IMR-90 (cell line): ENCODE measurements around the gene ABHD12. TPM values are rescaled to one million over a fixed set of nuclear protein-coding genes. Genes with fewer than 3 reads are reported as not detected.

Source experiments
- ATAC-seq: fragments of 200-7000 bp; cut with Tn5 transposase; 2 replicates; pipeline ENCODE4 v1.9.1; 2020; ENCODE audit warnings: low read depth, mild to moderate bottlenecking, moderate library complexity
- BruUV-seq: library from RNA; stranded (reverse); fragments of 400-500 nt; replicated peaks from 2 replicates; lab custom pipeline; 2021; lab: Mats Ljungman, UMichigan
- CTCF ChIA-PET: fragments of 300-600 bp; formaldehyde crosslinking; extraction: SDS; loops from one replicate; lab custom pipeline; 2021; ENCODE audit warnings: antibody characterized with exemption; lab: Yijun Ruan, JAX
- POLR2A ChIA-PET: fragments of 300-600 bp; sonication (Branson Sonifier 250); formaldehyde crosslinking; loops from one replicate; lab custom pipeline; 2022; ENCODE audit warnings: antibody characterized with exemption; ENCODE audit not compliant: unreplicated experiment; lab: Charles Lee
- DNase-seq: peaks from one replicate; pipeline ENCODE4 v3.0.0; 2013
- H2AFZ ChIP-seq: replicated peaks from 2 replicates; pipeline ENCODE3; 2013; ENCODE audit warnings: low read length, mild to moderate bottlenecking; ENCODE audit not compliant: poor library complexity
- H2AK5ac ChIP-seq: 2 replicates; pipeline ENCODE4 v1.6.1; 2013; ENCODE audit warnings: low read depth, low read length, inconsistent platforms
- H2AK9ac ChIP-seq: replicated peaks from 2 replicates; pipeline ENCODE3; 2013; ENCODE audit warnings: mild to moderate bottlenecking, low read depth, low read length, moderate library complexity; ENCODE audit not compliant: poor library complexity
- H2BK120ac ChIP-seq: 2 replicates; pipeline ENCODE4 v1.6.1; 2013; ENCODE audit warnings: low read depth, low read length, inconsistent platforms
- H2BK15ac ChIP-seq: 3 replicates; pipeline ENCODE4 v1.6.1; 2013; ENCODE audit warnings: low read depth, low read length, inconsistent platforms
- H2BK20ac ChIP-seq: 2 replicates; pipeline ENCODE4 v1.6.1; 2013; ENCODE audit warnings: low read depth, mild to moderate bottlenecking, inconsistent platforms, low read length, moderate library complexity
- H2BK5ac ChIP-seq: 2 replicates; pipeline ENCODE4 v1.6.1; 2013; ENCODE audit warnings: mild to moderate bottlenecking, low read depth, low read length, inconsistent platforms; ENCODE audit not compliant: poor library complexity, severe bottlenecking
- H3K14ac ChIP-seq: replicated peaks from 2 replicates; pipeline ENCODE4 v1.6.1; 2013; ENCODE audit warnings: low read depth, low read length, inconsistent platforms
- H3K18ac ChIP-seq: 2 replicates; pipeline ENCODE4 v1.6.1; 2013; ENCODE audit warnings: low read depth, low read length, control low read depth
- H3K23ac ChIP-seq: 2 replicates; pipeline ENCODE4 v1.6.1; 2013; ENCODE audit warnings: low read depth, low read length, inconsistent platforms
- H3K27ac ChIP-seq: 2 replicates; pipeline ENCODE4 v1.5.1; 2013; ENCODE audit warnings: mild to moderate bottlenecking, control low read depth, low read length; ENCODE audit not compliant: insufficient read depth
- H3K27me3 ChIP-seq: 2 replicates; pipeline ENCODE4 v1.6.1; 2013; ENCODE audit warnings: low read length; ENCODE audit not compliant: control insufficient read depth, insufficient read depth
- H3K36me3 ChIP-seq: 2 replicates; pipeline ENCODE4 v1.6.1; 2013; ENCODE audit warnings: low read length, mixed read lengths; ENCODE audit not compliant: control insufficient read depth, insufficient read depth
- H3K4ac ChIP-seq: 2 replicates; pipeline ENCODE4 v1.6.1; 2013; ENCODE audit warnings: low read depth, low read length, inconsistent platforms
- H3K4me1 ChIP-seq: 2 replicates; pipeline ENCODE4 v1.6.1; 2013; ENCODE audit warnings: low read length, mixed read lengths; ENCODE audit not compliant: control insufficient read depth, insufficient read depth
- H3K4me2 ChIP-seq: 2 replicates; pipeline ENCODE4 v1.6.1; 2013; ENCODE audit warnings: low read depth, mild to moderate bottlenecking, control low read depth, low read length, moderate library complexity
- H3K4me3 ChIP-seq: 2 replicates; pipeline ENCODE4 v1.5.1; 2013; ENCODE audit warnings: low read depth, mild to moderate bottlenecking, control low read depth, low read length, moderate library complexity; ENCODE audit not compliant: insufficient read depth
- H3K56ac ChIP-seq: 2 replicates; pipeline ENCODE4 v1.6.1; 2013; ENCODE audit warnings: low read length, inconsistent platforms; ENCODE audit not compliant: insufficient read depth; ENCODE audit errors: extremely low read depth
- H3K79me1 ChIP-seq, 2 experiments: 2 replicates each; pipeline ENCODE4 v1.6.1; 2013; ENCODE audit warnings: low read length in 2 of 2, inconsistent platforms in 1 of 2, low read depth in 1 of 2
- H3K9ac ChIP-seq: 2 replicates; pipeline ENCODE4 v1.6.1; 2013; ENCODE audit warnings: low read depth, low read length, control low read depth
- H3K9me1 ChIP-seq: 2 replicates; pipeline ENCODE4 v1.6.1; 2013; ENCODE audit warnings: low read length, inconsistent platforms; ENCODE audit not compliant: insufficient read depth
- H3K9me3 ChIP-seq: 2 replicates; pipeline ENCODE4 v1.6.1; 2013; ENCODE audit warnings: low read length; ENCODE audit not compliant: control insufficient read depth, insufficient read depth
- H4K20me1 ChIP-seq: 2 replicates; pipeline ENCODE4 v1.6.1; 2013; ENCODE audit warnings: low read length, inconsistent platforms; ENCODE audit not compliant: insufficient read depth
- H4K5ac ChIP-seq: 2 replicates; pipeline ENCODE4 v1.6.1; 2013; ENCODE audit warnings: mild to moderate bottlenecking, low read depth, low read length, control low read depth
- H4K8ac ChIP-seq, 2 experiments: 2 replicates each; pipeline ENCODE4 v1.6.1; 2013; ENCODE audit warnings: low read depth in 2 of 2, low read length in 2 of 2, control low read depth in 1 of 2, inconsistent platforms in 1 of 2
- H4K91ac ChIP-seq: 2 replicates; pipeline ENCODE4 v1.6.1; 2013; ENCODE audit warnings: low read depth, low read length, inconsistent platforms; ENCODE audit not compliant: insufficient read depth
- CHD1 ChIP-seq: IDR thresholded peaks from 2 replicates; pipeline ENCODE4 v1.6.1; 2012; ENCODE audit warnings: low read depth, low read length, improper control_type of control experiment
- MAFK ChIP-seq: IDR thresholded peaks from 2 replicates; pipeline ENCODE4 v1.6.1; 2012; ENCODE audit warnings: low read depth, low read length, improper control_type of control experiment
- WGBS, 2 experiments: methylation state at CpG; one replicate each; pipeline versions ENCODE4 v1.1.5 to v1.1.7; 2013; ENCODE audit warnings: missing lambda C conversion rate in 2 of 2; ENCODE audit not compliant: insufficient read length in 1 of 2; ENCODE audit errors: extremely low coverage in 2 of 2; 5-methylcytosine and 5-hydroxymethylcytosine counted together
- dilution Hi-C: fragments of 300-500 bp; cut with HindIII; formaldehyde crosslinking; loops from one replicate; pipeline ENCODE4 v1.14.3; 2018; ENCODE audit warnings: low sequenced_read_pairs; ENCODE audit not compliant: unreplicated experiment
- in situ Hi-C: fragments of 300-500 bp; cut with MboI; formaldehyde crosslinking; loops from 3 replicates; pipeline ENCODE4 v1.14.3; 2019; ENCODE audit warnings: low sequenced_read_pairs, inconsistent platforms, mixed read lengths
- intact Hi-C: fragments of 100-400 bp; cut with micrococcal nuclease; formaldehyde crosslinking; loops from 2 replicates; pipeline ENCODE4 v1.10.0; 2022
- polyA plus RNA-seq, 3 experiments: library from polyadenylated mRNA; depleted of rRNA; stranded (reverse); fragments of >200 nt; gene quantifications; 2 replicates each; pipeline ENCODE4 v1.2.3, GENCODE V29; 2012; ENCODE audit warnings: low replicate concordance in 1 of 3
- total RNA-seq: library from RNA; depleted of rRNA; stranded (reverse); fragments of >200 nt; gene quantifications from 2 replicates; pipeline ENCODE4 v1.2.3, GENCODE V29; 2012

Gene ABHD12
- total and polyA plus RNA-seq, 2 of the 4 experiments (the other 2 are of a cell fraction) = 80.7 to 108 TPM

- H4K8ac ChIP-seq = peak overlapping the region in 1 of 2 experiments; percentile 12; a peak in 1 of 4 replicates
- H3K4ac ChIP-seq = peak overlapping the region; percentile 11
- 95% methylated on average over 3 of the region's 17 CpGs; no CpG with 5 or more reads in 1 of the 2 experiments for WGBS, 2 experiments
- H3K9ac ChIP-seq = no peak overlapping the region
- TF ChIP-seq MAFK (0 out of 2 replicates have a peak, but pooled peaks have one; percentile 9), CHD1 (no peak)
- H2BK15ac ChIP-seq = no peak overlapping the region
- ChIA-PET CTCF (interaction anchor here (0.7 to 1.5 kb wide), 2 partner anchors 21 to 92 kb away, joined by 4 to 5 read pairs; partner anchors contain the start of gene GINS1), POLR2A (no interaction called here)
- no peak overlapping the region; the same call in 1 of the 2 replicates for H2BK120ac ChIP-seq
- H3K9me3 ChIP-seq = no peaks in the 10 kb centered on the region
- intact Hi-C loops (no loop called here), dilution Hi-C loops (no loop called here), in situ Hi-C loops (loop anchor here (25.0 kb wide), 2 partner anchors 223 to 373 kb away; partner anchors contain the start of gene ZNF337)
- H3K18ac ChIP-seq = no peak overlapping the region
- H3K4me2 ChIP-seq = no peak overlapping the region
- H2BK20ac ChIP-seq = 0 out of 2 replicates have a peak overlapping the region, but pooled peaks have one; percentile 9
- peak overlapping the region; percentile 20; the same call in 1 of the 2 replicates for H2AK5ac ChIP-seq
- H3K79me1 ChIP-seq = peaks cover 15 to 61% of the 10 kb centered on the region in 2 experiments; a peak in 3 of 4 replicates
- no peak overlapping the region for H3K56ac ChIP-seq
- H2AFZ ChIP-seq = peak overlapping the region; percentile 16
- H4K20me1 ChIP-seq = no peaks in the 10 kb centered on the region; the same call in 1 of the 2 replicates
- H3K36me3 ChIP-seq = peaks cover 4% of the 10 kb centered on the region
- no peak overlapping the region for H3K14ac ChIP-seq
- no peak overlapping the region for H3K27ac ChIP-seq
- H3K9me1 ChIP-seq = peaks cover 20% of the 10 kb centered on the region
- H3K4me1 ChIP-seq = peaks cover 21% of the 10 kb centered on the region
- no peak overlapping the region for H4K5ac ChIP-seq
- H2BK5ac ChIP-seq = no peak overlapping the region
- peak overlapping the region; percentile 4 for H2AK9ac ChIP-seq
- BruUV-seq = no TSS peak
- H3K4me3 ChIP-seq = no peak overlapping the region
- no peak for DNase-seq
- H3K27me3 ChIP-seq = no peaks in the 10 kb centered on the region
- 0 out of 2 replicates have a peak overlapping the region, but pooled peaks have one; percentile 20 for H4K91ac ChIP-seq
- no peak for ATAC-seq
- H3K23ac ChIP-seq = no peak overlapping the region
These were observed 75.9 kb downstream of the ABHD12 start for GRCh38 chr20:25314497-25315417.
